Measurements from ENCODE around the gene SSBP2.

SSBP2 gene

DNA sequence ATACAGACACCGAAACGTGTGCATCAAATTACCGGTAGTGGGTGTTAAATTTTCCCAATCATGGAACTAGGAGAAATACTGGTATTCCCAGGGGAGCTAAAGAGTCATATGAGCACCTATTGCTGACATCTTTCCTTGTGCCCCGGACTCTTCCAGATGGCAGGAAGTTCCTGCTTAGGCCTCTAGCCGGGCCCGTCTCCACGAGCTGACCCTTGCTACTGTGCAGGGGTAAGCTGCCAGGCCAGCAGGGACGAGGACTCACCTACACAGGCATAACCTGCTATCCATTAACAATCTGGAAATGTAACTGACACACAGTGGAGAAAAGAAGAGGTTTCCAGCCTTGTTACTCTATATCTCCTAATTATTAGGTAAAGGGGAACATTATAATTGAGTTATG lies 16.2 kb upstream of the SSBP2 start:
- no peak for DNase-seq (ENCODE audit: low read depth in 3 of 3)

GRCh38 chr5:81766611-81767010 lies 15.7 kb upstream of the SSBP2 start:
- DNase-seq (ENCODE audit: low read depth in 3 of 3), result no peak

DNA sequence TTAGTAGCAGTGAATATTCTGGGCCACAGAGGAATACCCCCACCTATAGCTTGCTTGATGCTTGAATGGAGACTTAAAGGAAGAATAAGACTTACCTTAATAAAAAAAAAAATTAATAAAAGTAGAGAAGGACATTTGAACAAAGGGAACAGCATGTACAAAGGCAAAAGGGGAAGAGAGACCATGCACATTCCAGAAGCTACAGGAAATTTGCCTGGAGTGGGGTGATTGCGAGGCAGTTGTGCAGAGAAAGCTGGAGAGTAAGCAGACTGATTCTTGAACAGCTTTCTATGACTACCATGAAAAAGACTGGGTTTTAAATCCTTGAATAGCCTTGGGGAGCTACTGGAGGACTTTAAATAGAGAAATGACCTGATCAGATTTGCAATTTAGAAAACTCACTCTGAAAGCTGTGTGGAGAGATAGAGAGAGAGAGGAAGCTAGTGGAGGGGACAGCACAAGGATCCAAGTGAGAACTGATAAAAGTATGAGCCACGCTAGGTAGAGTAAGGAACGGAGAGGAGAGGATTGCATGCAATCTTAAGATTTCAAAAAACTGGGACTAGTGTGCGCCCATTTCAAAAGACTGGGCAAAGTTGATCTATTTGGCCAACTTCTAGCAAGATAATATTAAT lies 12.5 kb upstream of the SSBP2 start:
- DNase-seq (ENCODE audit: low read depth in 3 of 3), result no peak

DNA sequence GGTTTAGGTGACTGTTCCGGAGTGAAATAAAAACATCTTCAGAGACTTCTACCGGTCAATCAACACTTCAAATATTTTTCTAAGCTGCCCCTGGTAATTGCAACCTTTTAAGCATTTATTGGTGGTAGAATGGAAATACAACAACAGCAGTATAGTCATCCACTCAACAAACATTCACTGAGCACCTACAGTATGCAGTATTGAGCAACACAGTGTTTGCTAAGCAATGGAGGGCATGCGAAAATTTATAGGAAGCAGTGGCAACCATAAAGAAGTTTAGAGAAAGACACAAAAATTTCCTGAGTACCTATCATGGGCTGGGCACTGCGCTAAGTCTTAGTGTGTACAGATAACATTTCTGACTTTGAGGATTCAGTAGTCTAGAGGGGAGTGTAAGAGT lies 12.0 kb upstream of the SSBP2 start:
- no peak for DNase-seq (ENCODE audit: low read depth in 3 of 3)

DNA sequence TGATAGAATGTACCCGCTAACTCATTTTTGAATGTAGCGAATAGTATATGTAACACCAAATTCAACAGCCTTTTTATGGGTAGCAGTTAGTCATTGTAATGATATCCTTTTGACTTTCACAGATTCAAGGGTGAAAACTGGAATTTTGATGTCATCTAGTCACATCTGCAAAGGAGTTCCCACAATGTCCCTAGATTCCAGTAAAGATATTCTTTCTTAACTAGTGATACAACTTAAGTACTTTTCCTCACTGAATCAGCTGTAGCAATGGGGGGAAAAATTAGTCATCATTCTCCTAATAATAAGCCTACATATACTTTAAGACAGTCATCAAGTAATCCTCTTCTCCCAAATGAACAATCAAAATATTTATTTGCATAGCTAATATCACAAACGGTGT lies 11.5 kb upstream of the SSBP2 start:
- DNase-seq (ENCODE audit: low read depth in 3 of 3), result no peak

DNA sequence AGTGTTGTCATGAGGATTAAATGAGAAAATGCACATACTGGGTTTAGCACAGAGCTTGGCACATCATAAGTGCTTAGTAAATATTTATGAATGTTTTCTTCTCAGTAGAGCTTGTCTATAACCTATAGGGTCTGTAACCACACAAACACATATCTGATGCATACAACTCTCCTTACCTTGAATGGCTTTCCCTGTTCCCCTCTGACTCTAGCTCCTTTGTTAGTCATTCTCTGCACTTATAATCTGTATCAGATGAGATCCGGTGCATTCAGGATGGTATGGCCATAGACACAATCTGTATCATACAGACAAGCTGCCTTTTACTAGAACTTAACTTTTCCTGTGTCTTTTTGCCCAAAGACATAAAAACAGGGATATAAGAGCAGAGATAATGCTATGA lies 11.1 kb upstream of the SSBP2 start:
- DNase-seq (ENCODE audit: low read depth in 3 of 3), result no peak

DNA sequence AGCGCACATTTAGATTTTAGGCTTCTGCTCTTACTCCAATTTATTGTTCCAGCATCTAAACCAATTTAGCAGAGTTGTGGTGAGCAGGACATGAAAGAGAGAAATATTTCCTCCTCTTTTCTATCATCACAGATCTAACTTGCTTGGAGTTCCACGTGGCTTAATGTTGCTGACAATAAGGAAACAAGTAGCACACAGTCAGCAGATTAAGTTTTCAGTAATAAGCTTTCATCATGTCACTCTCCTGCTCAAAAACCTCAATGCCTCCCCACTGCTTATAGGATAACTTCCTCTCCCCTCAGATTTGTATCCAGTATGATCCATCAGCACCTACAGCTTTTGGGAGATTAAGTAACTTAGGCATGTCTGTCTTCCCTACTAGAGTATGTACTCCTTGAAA lies 10.4 kb upstream of the SSBP2 start:
- no peak for DNase-seq (ENCODE audit: low read depth in 3 of 3)

GRCh38 chr5:81760521-81760920 lies 9.6 kb upstream of the SSBP2 start:
- DNase-seq (ENCODE audit: low read depth in 3 of 3), result no peak

DNA sequence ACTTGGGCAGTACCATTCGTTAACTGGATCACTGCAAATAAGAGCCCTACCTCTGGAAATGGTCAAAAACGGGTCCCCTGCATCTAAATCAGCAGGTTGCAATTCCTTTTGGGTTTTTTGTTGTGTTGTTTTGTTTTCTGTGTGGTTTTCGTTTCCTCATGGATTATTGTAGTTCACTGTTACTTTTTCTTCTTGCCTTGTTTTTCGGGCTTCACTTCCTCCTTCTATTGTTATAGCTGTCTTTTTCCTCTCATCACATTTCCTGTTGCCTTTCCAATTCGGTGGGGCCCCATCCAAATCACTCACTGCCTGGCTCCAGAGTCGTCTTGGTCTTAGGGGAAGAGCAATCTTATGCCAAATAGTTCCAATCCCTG lies 8.7 kb upstream of the SSBP2 start:
- DNase-seq (ENCODE audit: low read depth in 3 of 3), result no peak

DNA sequence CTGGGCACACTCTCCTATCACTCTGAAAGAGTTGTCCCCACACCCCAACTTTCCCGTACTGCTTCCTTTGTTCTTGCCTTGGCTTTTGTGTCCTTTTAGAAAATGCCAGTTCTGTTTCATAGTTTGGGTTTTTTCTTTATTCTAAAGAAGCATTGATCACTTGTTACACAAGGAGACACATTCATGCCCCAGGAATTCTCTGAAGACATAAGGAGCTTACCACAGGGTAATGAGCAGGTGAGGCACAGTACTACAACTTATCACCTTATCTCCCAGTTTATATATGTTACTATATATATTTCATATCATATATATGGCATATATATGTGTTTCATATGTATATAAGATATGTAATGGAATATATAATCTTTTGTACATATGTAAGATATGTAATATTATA lies 6.5 kb upstream of the SSBP2 start:
- DNase-seq (ENCODE audit: low read depth in 3 of 3), result no peak

GRCh38 chr5:81756016-81756415 lies 5.1 kb upstream of the SSBP2 start:
- DNase-seq (ENCODE audit: low read depth in 3 of 3), result no peak

DNA sequence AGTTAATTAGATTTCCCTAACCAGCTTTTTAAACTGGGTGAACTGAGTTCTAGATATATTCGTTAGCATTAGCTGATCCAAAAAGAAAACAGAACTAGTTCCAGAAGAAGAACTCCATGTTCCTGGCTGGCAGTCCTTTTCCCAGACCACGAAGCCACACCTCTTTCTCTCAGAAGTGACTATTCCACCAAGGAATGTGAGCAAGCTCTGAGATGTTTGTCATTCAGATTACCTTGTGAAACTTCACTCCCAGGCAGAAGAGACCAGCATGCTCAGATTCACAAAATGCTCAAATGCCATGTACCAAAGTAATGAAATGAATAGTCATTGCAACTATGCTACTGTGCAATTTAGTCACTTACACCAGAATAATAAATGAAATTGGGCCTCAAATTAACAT lies 4.4 kb upstream of the SSBP2 start:
- DNase-seq (ENCODE audit: low read depth in 3 of 3), result no peak

DNA sequence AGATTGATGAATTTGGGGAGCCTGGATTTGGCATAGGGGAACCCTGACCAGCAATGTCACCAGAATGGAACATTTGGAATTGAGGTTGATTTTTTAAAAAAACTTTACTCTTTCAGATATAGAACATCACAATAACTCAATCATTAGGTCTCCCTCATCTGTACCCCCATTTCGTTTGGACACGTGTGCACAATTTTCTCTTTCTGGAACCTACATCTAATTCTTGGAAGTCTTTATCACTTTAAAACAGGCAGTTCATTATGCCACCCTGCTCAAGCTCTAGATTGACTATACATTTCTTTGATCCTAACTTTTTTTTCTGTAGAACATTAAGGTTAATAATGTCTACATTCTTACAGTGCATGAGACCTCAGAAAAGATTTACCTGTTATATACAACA lies 3.7 kb upstream of the SSBP2 start:
- DNase-seq (ENCODE audit: low read depth in 3 of 3), result no peak

DNA sequence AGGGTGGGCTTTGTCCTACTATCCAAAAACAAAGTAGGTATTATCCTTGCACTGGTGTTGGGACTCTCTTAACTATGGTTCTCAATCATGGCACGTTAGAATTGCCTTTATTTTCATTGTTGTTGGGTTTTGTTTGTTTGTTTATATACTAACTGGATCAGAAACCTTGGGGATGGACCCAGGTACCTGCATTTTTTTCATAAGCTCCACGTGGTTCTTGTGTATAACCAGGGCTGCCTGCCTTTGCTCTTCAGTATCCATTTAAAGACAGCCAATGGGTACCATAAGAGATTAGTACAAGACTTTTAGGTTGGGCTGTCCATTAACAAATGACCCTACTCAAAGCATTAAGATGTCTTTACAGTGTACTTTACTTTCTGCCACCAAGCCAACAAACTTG lies 2.5 kb upstream of the SSBP2 start:
- no peak for DNase-seq (ENCODE audit: low read depth in 3 of 3)

- no peak for DNase-seq (ENCODE audit: low read depth in 3 of 3)
These were observed 1.7 kb upstream of the SSBP2 start for GRCh38 chr5:81752644-81752963.

DNA sequence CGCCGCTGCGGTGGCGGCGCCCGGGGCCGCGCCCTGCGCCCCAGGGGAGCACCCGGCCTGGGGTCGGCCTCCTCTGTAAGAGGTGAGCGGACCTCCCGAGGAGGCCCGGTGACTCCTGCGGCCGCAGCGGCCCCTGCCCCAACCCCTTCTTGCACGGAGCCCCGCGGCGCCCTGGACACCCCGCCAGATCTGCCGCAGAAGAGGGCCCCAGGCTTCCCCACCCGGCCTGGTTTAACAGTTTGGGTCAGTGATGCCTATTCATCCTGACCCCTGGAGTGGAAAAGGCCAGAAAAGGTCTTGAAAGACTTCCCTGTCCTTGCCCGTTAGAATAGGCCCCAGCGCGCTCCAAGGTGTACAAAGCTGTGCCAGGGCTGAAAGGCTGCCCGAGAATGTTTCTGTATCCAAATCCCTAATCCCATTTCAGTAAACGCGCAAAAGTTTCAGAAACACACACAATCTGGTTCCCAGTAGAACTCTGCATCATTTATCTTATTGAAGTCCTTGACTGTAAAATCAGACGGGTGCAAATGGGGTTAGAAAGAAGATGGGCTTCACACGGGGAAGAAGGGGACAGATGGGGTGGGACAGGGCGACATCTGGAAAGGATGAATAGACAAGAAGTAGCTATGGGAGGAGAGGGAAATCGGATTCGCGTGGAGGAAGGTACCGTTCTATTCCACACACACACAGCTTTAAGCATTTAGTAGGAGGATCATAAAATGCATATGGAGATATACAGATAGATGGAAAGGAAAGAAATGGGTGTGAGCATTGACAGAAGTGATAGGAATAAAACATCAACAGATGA lies 1.1 kb upstream of the SSBP2 start:
- peak in 1 of 3 experiments; percentile 7 for DNase-seq (ENCODE audit: low read depth in 3 of 3)

DNA sequence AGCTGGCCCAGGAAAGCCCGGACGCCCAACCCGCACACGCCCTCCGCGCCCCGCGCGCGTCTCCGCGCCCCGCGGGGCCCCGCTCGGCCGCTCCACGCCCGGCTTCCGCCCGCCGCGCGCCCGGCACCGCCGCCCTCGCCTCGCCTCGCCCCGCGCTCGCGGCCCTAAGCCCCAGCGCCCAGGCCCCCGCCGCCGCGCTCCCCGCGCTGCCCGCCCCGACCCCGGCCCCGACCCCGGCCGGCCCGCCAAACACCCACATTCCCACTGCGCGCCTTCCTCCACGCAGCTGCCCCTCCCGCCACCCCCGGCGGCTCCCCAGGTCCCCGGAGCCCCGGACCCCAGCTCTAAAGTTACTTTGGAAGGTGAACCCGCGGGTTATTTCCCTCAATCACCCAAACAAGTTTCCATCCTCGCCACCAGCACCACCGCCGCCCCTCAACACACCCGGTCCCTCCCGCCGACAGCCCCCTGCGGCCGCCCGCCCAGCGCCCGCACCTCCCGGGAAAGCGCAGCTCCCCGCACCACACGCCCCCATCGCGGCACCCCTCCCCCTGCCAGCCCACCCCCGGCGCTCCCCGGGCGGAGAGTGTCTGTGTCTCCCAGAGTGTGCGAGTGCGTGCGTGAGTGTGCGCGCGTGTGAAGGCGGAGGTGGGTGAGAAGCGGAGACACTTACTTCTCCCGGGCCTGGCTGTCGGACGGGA lies 439 bp downstream of the SSBP2 start:
- peak in 2 of 3 experiments; percentile 2 to 9 for DNase-seq (ENCODE audit: low read depth in 3 of 3)

DNA sequence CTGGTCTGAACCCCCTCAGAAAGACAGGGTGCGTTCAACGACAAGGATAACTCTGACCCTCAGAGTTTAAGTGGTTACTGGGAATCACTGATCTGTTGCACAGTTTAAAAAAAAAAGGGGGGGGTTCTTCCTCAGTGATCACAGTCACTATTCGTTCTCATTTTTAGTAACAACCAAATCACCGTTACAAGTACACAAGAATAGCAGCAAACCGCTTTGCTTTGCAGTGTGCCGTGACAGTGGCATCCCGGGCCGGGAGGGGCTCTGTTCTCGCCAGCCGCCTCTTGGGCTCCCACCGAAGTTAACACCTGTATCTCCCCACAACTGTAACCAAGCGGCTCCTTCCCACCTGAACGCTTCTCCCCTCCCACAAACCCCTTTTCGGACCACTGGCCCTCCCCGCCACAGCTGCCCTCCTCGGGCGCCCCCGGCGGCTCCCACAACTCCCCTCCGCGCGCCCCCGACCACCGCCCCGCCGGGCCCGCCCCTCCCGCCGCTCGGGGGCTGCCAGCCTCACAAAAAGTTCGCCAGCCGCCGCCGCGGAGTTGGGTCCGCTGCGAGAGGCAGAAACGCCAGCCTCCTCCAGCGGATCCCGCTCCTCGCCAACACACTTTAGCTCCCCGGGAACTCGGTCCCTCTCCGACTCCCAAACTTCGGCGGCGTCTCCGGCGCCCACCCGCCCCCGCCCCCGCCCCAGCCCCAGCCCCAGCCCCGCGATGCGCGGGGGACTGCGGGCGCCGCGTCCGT lies 1.2 kb downstream of the SSBP2 start:
- peak in 2 of 3 experiments; percentile 23 to 48 for DNase-seq (ENCODE audit: low read depth in 3 of 3)

DNA sequence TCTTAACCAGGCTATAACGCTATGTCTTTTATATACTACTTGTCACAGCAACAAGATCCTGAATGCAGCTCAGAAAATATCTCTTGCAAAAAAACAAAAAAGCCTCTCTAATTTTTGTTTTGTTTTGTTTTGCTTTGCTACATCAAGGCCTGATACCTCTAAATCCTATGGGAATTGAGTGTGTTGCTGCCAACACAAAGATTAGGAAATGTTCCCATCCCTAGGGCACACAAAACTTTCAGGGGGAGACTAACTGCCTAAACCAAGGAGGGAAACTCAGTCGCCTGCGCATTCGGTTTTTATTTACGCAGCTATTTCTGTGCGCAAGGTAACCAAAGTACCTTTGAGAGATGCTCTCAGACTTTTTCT lies 1.7 kb downstream of the SSBP2 start:
- DNase-seq (ENCODE audit: low read depth in 3 of 3), result no peak

GRCh38 chr5:81748556-81748955 lies 2.3 kb downstream of the SSBP2 start:
- DNase-seq (ENCODE audit: low read depth in 3 of 3), result no peak

DNA sequence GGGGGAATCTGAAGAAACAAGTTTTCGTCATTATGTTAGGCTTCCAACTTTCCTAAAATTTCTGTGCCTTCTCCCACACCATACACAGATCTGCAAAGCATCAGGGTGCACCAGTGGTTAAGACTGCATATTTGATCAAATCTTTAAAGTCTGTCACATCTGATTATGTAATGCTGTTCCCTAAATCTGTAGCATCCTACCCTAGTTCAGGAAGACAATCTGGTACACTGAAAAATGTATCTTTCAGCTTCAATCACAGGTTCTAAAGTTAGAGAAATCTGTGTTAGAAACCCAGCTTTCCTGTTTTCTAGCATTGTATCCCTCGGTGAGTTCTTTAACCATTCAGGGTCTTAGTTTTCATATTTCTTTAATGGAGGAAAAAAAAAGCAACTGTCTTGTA lies 3.9 kb downstream of the SSBP2 start:
- DNase-seq (ENCODE audit: low read depth in 3 of 3), result no peak

DNA sequence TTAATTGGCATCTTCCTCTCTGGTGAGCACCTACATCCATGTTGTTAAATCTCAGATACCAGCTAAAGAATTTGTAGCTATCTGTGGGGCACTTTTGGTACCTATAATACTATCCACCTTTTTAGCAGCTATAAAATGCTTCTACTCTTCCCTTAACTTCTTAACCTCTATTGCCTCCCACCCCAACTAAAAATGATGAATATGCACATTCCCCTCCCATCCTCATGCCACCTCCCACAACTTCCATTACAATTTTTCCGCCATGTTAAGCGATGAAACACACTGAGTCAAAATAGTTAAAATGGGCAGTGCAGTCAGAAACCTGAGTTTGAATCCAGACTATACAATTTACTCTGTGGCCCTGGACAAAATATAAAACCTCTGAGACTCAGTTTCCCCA lies 10.1 kb downstream of the SSBP2 start:
- DNase-seq (ENCODE audit: low read depth in 3 of 3), result no peak

DNA sequence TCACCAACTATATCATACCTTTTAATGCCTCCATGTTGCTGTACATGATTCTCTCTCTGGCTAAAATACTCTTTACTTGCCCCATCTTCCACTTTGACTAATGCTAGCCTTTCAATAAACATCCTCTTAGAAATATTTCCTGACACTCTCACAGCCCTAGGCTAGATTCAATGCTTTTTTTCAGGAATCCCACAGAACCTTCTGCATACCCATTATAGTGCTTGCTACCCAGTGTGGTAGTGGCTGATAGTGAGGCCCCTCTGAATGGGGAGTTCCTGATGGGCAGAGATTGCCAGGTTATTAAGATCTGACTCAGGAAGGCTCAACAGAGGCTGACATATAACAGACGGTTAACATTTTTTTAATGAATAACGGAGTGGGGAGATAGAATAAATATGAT lies 11.6 kb downstream of the SSBP2 start:
- DNase-seq (ENCODE audit: low read depth in 3 of 3), result no peak
